HepG2 (cell line): ENCODE data around the gene MYL12B. TPM values are rescaled to one million over a fixed set of nuclear protein-coding genes. Genes with fewer than 3 reads are reported as not detected.
A peak's percentile ranks its signal among the peaks of the same experiment; 100 is the strongest.

Source experiments
- AGO2 ChIP-seq: fragments of 200-400 bp; formaldehyde crosslinking; optimal IDR thresholded peaks from 2 replicates; pipeline ENCODE3; 2017; ENCODE audit warnings: mild to moderate bottlenecking, low read depth, low read length, moderate library complexity
- ARNT2 ChIP-seq: sonication (generic); formaldehyde crosslinking; IDR thresholded peaks from 2 replicates; pipeline ENCODE4 v1.8.0; 2022; ENCODE audit warnings: mild to moderate bottlenecking, low read depth, missing genetic modification reagents, moderate library complexity
- ATF6 ChIP-seq: sonication (generic); formaldehyde crosslinking; conservative IDR thresholded peaks from 2 replicates; pipeline ENCODE4 v1.4.0; 2020; ENCODE audit warnings: missing genetic modification reagents
- CAMTA2 ChIP-seq: sonication (generic); formaldehyde crosslinking; IDR thresholded peaks from 2 replicates; pipeline ENCODE4 v1.4.0; 2020; ENCODE audit warnings: mild to moderate bottlenecking, missing genetic modification reagents, borderline replicate concordance
- DRAP1 ChIP-seq: IDR thresholded peaks from 2 replicates; pipeline ENCODE4 v1.6.1; 2016; ENCODE audit warnings: missing genetic modification reagents, missing compliant biosample characterization
- FOXO4 ChIP-seq: sonication (generic); formaldehyde crosslinking; conservative IDR thresholded peaks from 2 replicates; pipeline ENCODE4 v1.8.1; 2023; ENCODE audit warnings: missing genetic modification reagents
- HOXD1 ChIP-seq: sonication (generic); formaldehyde crosslinking; IDR thresholded peaks from 2 replicates; pipeline ENCODE4 v1.5.0; 2020; ENCODE audit warnings: missing genetic modification reagents
- IRX3 ChIP-seq: sonication (generic); formaldehyde crosslinking; IDR thresholded peaks from 2 replicates; pipeline ENCODE4 v1.8.1; 2023; ENCODE audit warnings: mild to moderate bottlenecking, low read depth, missing genetic modification reagents, borderline replicate concordance
- JARID2 ChIP-seq: sonication (generic); formaldehyde crosslinking; IDR thresholded peaks from 2 replicates; pipeline ENCODE4 v1.8.1; 2023; ENCODE audit warnings: missing genetic modification reagents, inconsistent platforms; ENCODE audit not compliant: insufficient replicate concordance
- JDP2 ChIP-seq: sonication (generic); formaldehyde crosslinking; IDR thresholded peaks from 2 replicates; pipeline ENCODE4 v1.8.1; 2022; ENCODE audit warnings: missing genetic modification reagents, borderline replicate concordance
- LRRFIP1 ChIP-seq: sonication (generic); formaldehyde crosslinking; conservative IDR thresholded peaks from 2 replicates; pipeline ENCODE4 v1.4.0; 2020; ENCODE audit warnings: missing genetic modification reagents
- MAFK ChIP-seq, 2 experiments: IDR thresholded peaks in 1 of 2; conservative IDR thresholded peaks in 1 of 2; 2 replicates each; pipeline ENCODE4 v1.6.1; 2011; ENCODE audit warnings: improper control_type of control experiment in 2 of 2, low read length in 2 of 2
- PLRG1 ChIP-seq: fragments of 450-650 bp; conservative IDR thresholded peaks from 2 replicates; pipeline ENCODE4 v1.6.1; 2016
- RBM22 ChIP-seq: fragments of 200-400 bp; formaldehyde crosslinking; optimal IDR thresholded peaks from 2 replicates; pipeline ENCODE3; 2017; ENCODE audit warnings: mild to moderate bottlenecking, low read length, moderate library complexity
- SMAD1 ChIP-seq: sonication (generic); formaldehyde crosslinking; IDR thresholded peaks from 2 replicates; pipeline ENCODE4 v1.4.0; 2020; ENCODE audit warnings: missing genetic modification reagents, low read depth, mild to moderate bottlenecking, borderline replicate concordance
- YY1 ChIP-seq: IDR thresholded peaks from 2 replicates; pipeline ENCODE4 v1.6.1; 2011; ENCODE audit warnings: low read length, low read depth, moderate library complexity, mild to moderate bottlenecking; ENCODE audit not compliant: insufficient read depth, insufficient replicate concordance
- ZFP37 ChIP-seq: sonication (generic); formaldehyde crosslinking; IDR thresholded peaks from 2 replicates; pipeline ENCODE4 v1.4.0; 2020; ENCODE audit warnings: missing genetic modification reagents, borderline replicate concordance
- ZNF576 ChIP-seq: sonication (generic); formaldehyde crosslinking; IDR thresholded peaks from 2 replicates; pipeline ENCODE4 v1.4.0; 2020; ENCODE audit warnings: mild to moderate bottlenecking, missing genetic modification reagents
- ZNF616 ChIP-seq: sonication (generic); formaldehyde crosslinking; IDR thresholded peaks from 2 replicates; pipeline ENCODE4 v1.5.0; 2020; ENCODE audit warnings: low read depth, mild to moderate bottlenecking, missing genetic modification reagents
- ZSCAN5A ChIP-seq: sonication (generic); formaldehyde crosslinking; IDR thresholded peaks from 2 replicates; pipeline ENCODE4 v1.8.0; 2022; ENCODE audit warnings: mild to moderate bottlenecking, missing genetic modification reagents, borderline replicate concordance
- polyA plus RNA-seq, 8 experiments: library from polyadenylated mRNA; depleted of rRNA in 3 of 8; stranded (reverse) in 7 of 8; unstranded in 1 of 8; fragments of >200 nt; fragmentation: Illumina TruSeq in 4 of 8; extraction: Trizol in 4 of 8; gene quantifications; 2 replicates each; pipeline versions ENCODE4 v1.2.1 to v1.2.3, GENCODE V29; 2011 to 2016; ENCODE audit warnings: low read depth in 4 of 8, missing spikeins in 1 of 8, mixed read lengths in 1 of 8; ENCODE audit not compliant: insufficient read depth in 1 of 8
- total RNA-seq, 5 experiments: library from RNA; depleted of rRNA; stranded (reverse); fragments of >200 nt; fragmentation: Illumina TruSeq; extraction: Trizol; gene quantifications; 2 replicates each; pipeline ENCODE4 v1.2.3, GENCODE V29; 2016; ENCODE audit warnings: low read depth in 1 of 5

MYL12B gene
- total and polyA plus RNA-seq, 2 of the 13 experiments (the other 11 are each of a cell fraction or from before 2014, with no cell fraction given) = 265 to 340 TPM

- TF ChIP-seq LRRFIP1 (CRISPR knock-in tag) (no peak), ARNT2 (CRISPR knock-in tag) (peak; percentile 24; the same call in 1 of the 2 replicates), MAFK (conservative IDR thresholded peaks at IDR 0.05 in 1 of 2, IDR thresholded peaks at IDR 0.05 in 1 of 2; ENCODE audit: low read length in 2 of 2) (no peak), YY1 (peak; percentile 55), PLRG1 (no peak), ZNF616 (no peak), ZNF576 (CRISPR knock-in tag) (no peak), SMAD1 (CRISPR knock-in tag) (no peak; the same call in 1 of the 2 replicates), FOXO4 (no peak), IRX3 (no peak), ATF6 (CRISPR knock-in tag) (no peak), CAMTA2 (CRISPR knock-in tag) (no peak), DRAP1 (CRISPR knock-in tag) (peak; percentile 88), HOXD1 (no peak), ZFP37 (CRISPR knock-in tag) (no peak), ZSCAN5A (CRISPR knock-in tag) (peak; percentile 79; the same call in 1 of the 2 replicates), JDP2 (CRISPR knock-in tag) (no peak; the same call in 1 of the 2 replicates), JARID2 (no peak), AGO2 (peak; percentile 88), RBM22 (no peak)
Observed at GRCh38 chr18:3247240-3248061, 14.5 kb upstream of the MYL12B start, which contains the start of gene MYL12A (continued).
